PC-3 (cell line): ENCODE measurements around the gene UNC119B.

Source experiments
- CTCF ChIP-seq: fragments of 300-600 bp; sonication (generic); conservative IDR thresholded peaks from 2 replicates; pipeline ENCODE4 v1.5.1; 2017; ENCODE audit warnings: antibody characterized with exemption, low read depth, mild to moderate bottlenecking, low read length
- EZH2 ChIP-seq: fragments of 300-600 bp; sonication (generic); IDR thresholded peaks from one replicate; pipeline ENCODE4 v1.6.1; 2017; ENCODE audit warnings: antibody characterized with exemption, mild to moderate bottlenecking, low read length; ENCODE audit not compliant: unreplicated experiment
- EZH2phosphoT487 ChIP-seq: fragments of 300-600 bp; sonication (generic); IDR thresholded peaks from 2 replicates; pipeline ENCODE4 v1.6.1; 2018; ENCODE audit warnings: mild to moderate bottlenecking, antibody characterized with exemption, low read length, borderline replicate concordance

DNA sequence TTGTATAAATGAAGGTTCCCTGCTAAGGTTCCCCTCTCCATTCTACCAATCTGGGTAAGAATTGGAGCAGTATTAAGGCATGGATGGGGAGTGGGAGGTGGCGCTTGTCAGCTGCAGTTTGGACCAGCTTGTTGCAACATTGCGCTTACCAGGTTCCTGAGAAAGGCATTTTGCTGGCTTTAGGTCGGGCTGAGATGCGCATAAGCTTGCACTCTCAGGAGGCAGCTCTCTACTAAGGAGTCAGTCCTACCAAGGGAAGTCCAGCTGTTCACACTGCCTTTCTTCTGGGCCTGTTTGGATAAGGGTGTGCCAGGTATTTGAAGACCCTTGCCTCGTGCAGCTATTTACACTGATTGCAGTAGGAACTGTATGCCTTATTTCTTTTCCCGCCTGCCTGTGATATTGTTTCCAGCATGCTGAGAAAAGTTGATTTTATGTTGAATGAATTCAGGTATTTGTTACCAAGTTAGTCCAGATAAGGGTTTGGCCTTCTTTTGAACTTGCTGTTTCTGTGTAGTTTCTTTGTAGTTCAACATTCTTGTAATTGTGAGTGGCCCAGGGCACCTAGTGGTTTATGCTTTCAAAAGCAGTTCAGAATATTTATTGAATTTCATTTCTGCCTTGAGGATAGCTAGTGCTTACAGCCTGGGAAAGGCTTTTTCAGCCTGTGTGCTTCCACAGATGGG lies 20.7 kb upstream of the UNC119B start:
- TF ChIP-seq CTCF (no peak), EZH2 (no peak), EZH2phosphoT487 (no peak)
